ENCODE measurements around the gene KCNIP3. TPM values are rescaled to one million over a fixed set of nuclear protein-coding genes. Genes with fewer than 3 reads are reported as not detected.

KCNIP3 gene
- 11.3 TPM for total RNA-seq

GRCh38 chr2:95296880-95297487 is at the start of gene KCNIP3:
TSS of gene KCNIP3 (plus strand) at chr2:95297347. CDS start at chr2:95297439, 92 bp downstream.

GRCh38 chr2:95274291-95275150 is 22.6 kb upstream of the KCNIP3 start, which contains the start of gene PROM2:
TSS of gene PROM2 (plus strand) at chr2:95274449. CDS start at chr2:95274586, 137 bp downstream.

GRCh38 chr2:95402370-95403203 is 105.4 kb downstream of the KCNIP3 start, which contains the start of gene FAHD2A:
TSS of gene FAHD2A (plus strand) at chr2:95402708. CDS start at chr2:95405559, 2,851 bp downstream.

Other genes with a start within 250 kb of the KCNIP3 start
- 56.2 TPM for gene MRPS5, start 175.5 kb upstream of the KCNIP3 start, total RNA-seq
- 38.0 TPM for gene ZNF514, start 137.5 kb upstream of the KCNIP3 start, total RNA-seq
- 11.3 TPM for gene ZNF2, start 131.5 kb upstream of the KCNIP3 start, total RNA-seq
- gene ZNF892, start 89.8 kb upstream of the KCNIP3 start, total RNA-seq: 27.9 TPM
- gene PROM2, start 22.9 kb upstream of the KCNIP3 start, total RNA-seq: 5.7 TPM
- 27.9 TPM for gene FAHD2A, start 105.4 kb downstream of the KCNIP3 start, total RNA-seq
- gene TRIM43B, start 187.4 kb downstream of the KCNIP3 start, total RNA-seq: not detected